Measurements from ENCODE around the gene GRIK3.

Gene GRIK3

GRCh38 chr1:36754366-36754765 is 279.9 kb downstream of the GRIK3 start:
- no peak for DNase-seq (ENCODE audit: insufficient read length, low spot score)
- no peak for FAIRE-seq
- TF ChIP-seq CTCF (IDR thresholded peaks at IDR 0.05; ENCODE audit: insufficient read depth, missing control alignments), result no peak

GRCh38 chr1:36753451-36753850 is 280.9 kb downstream of the GRIK3 start:
- TF ChIP-seq CTCF (IDR thresholded peaks at IDR 0.05; ENCODE audit: insufficient read depth, missing control alignments), result no peak
- FAIRE-seq (no peak), DNase-seq (ENCODE audit: insufficient read length, low spot score) (no peak)

- FAIRE-seq (no peak), DNase-seq (ENCODE audit: insufficient read length, low spot score) (no peak)
- TF ChIP-seq CTCF (IDR thresholded peaks at IDR 0.05; ENCODE audit: insufficient read depth, missing control alignments), result no peak
Measured at GRCh38 chr1:36752891-36753361, 281.4 kb downstream of the GRIK3 start.

GRCh38 chr1:36752431-36752830 is 281.9 kb downstream of the GRIK3 start:
- no peak for FAIRE-seq

GRCh38 chr1:36751525-36751924 is 282.8 kb downstream of the GRIK3 start:
- no peak for FAIRE-seq
- DNase-seq (ENCODE audit: insufficient read length, low spot score), result no peak
- no peak for TF ChIP-seq CTCF (IDR thresholded peaks at IDR 0.05; ENCODE audit: insufficient read depth, missing control alignments)

More at GRCh38 chr1:36752431-36752830, 281.9 kb downstream of the GRIK3 start:
- no peak for TF ChIP-seq CTCF (IDR thresholded peaks at IDR 0.05; ENCODE audit: insufficient read depth, missing control alignments)
- DNase-seq (ENCODE audit: insufficient read length, low spot score), result no peak

- DNase-seq (ENCODE audit: insufficient read length, low spot score) (no peak), FAIRE-seq (peak; percentile 94)
- no peak for TF ChIP-seq CTCF (IDR thresholded peaks at IDR 0.05; ENCODE audit: insufficient read depth, missing control alignments)
Measured at GRCh38 chr1:36748466-36748865, 285.8 kb downstream of the GRIK3 start.
